ENCODE measurements around the gene FN1.

The FN1 gene

GRCh38 chr2:215405722-215406581 is 29.9 kb downstream of the FN1 start:
- no peak for DNase-seq

GRCh38 chr2:215404348-215405012 is 31.4 kb downstream of the FN1 start:
- DNase-seq = no peak

GRCh38 chr2:215403441-215404347 is 32.2 kb downstream of the FN1 start:
- DNase-seq = no peak

GRCh38 chr2:215401896-215402379 is 33.9 kb downstream of the FN1 start:
- DNase-seq = no peak

- no peak for DNase-seq
Observed at GRCh38 chr2:215399067-215399716, 36.7 kb downstream of the FN1 start.

GRCh38 chr2:215397632-215398341 is 38.1 kb downstream of the FN1 start:
- DNase-seq = no peak

GRCh38 chr2:215396595-215397313 is 39.1 kb downstream of the FN1 start:
- DNase-seq = no peak

GRCh38 chr2:215395687-215396460 is 40.0 kb downstream of the FN1 start:
- no peak for DNase-seq

- DNase-seq = no peak
Observed at GRCh38 chr2:215394102-215394805, 41.6 kb downstream of the FN1 start.

- DNase-seq = no peak
Observed at GRCh38 chr2:215392687-215393270, 43.1 kb downstream of the FN1 start.

GRCh38 chr2:215392164-215392563 is 43.7 kb downstream of the FN1 start:
- no peak for DNase-seq

- no peak for DNase-seq
Observed at GRCh38 chr2:215391531-215391930, 44.3 kb downstream of the FN1 start.

- no peak for DNase-seq
Observed at GRCh38 chr2:215390550-215390913, 45.3 kb downstream of the FN1 start.

GRCh38 chr2:215388002-215388728 is 47.7 kb downstream of the FN1 start:
- no peak for DNase-seq

- DNase-seq = no peak
Observed at GRCh38 chr2:215386566-215386965, 49.3 kb downstream of the FN1 start.

- DNase-seq = no peak
Observed at GRCh38 chr2:215384710-215385109, 51.2 kb downstream of the FN1 start.

- no peak for DNase-seq
Observed at GRCh38 chr2:215383652-215384279, 52.1 kb downstream of the FN1 start.

- no peak for DNase-seq
Observed at GRCh38 chr2:215382480-215382879, 53.4 kb downstream of the FN1 start.

Measured in activated T-cell treated with anti-CD3 and anti-CD28 coated beads, Interleukin-2, amount 50 U/mL, for 48 hours (primary cell).